ENCODE data around the gene RBM14. TPM values are rescaled to one million over a fixed set of nuclear protein-coding genes. Genes with fewer than 3 reads are reported as not detected.
"Not testable (repeated sequence)": the region's sequence is repeated elsewhere in the genome, so short reads cannot be mapped to it uniquely, and the experiment has no call there.

The RBM14 gene
- total RNA-seq, 1 experiment from 2014 or later, result 57.8 TPM

DNA sequence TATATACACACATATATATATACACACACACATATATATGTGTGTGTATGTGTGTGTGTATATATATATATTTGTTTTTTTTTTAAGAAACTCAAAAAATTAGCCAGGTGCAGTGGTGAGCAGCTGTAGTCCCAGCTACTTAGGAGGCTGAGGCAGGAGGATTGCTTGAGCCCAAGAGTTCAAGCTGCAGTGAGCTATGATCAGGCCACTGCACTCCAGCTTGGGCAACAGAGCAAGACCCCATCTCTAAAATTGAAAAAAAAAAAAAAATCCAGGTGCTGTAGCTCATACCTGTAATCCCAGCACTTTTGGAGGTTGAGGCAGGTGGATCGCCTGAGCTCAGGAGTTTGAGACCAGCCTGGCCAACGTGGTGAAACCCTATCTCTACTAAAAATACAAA is 27.1 kb upstream of the RBM14 start:
- H3K9me3 ChIP-seq (replicated peaks); H3K27ac ChIP-seq; H3K36me3 ChIP-seq; DNase-seq (ENCODE audit: low read depth in 1 of 2, low spot score in 2 of 2); H3K27me3 ChIP-seq (replicated peaks); H3K4me3 ChIP-seq: not testable (repeated sequence)
- peaks cover 14% of the 10 kb centered on the region for H3K4me1 ChIP-seq (replicated peaks)

DNA sequence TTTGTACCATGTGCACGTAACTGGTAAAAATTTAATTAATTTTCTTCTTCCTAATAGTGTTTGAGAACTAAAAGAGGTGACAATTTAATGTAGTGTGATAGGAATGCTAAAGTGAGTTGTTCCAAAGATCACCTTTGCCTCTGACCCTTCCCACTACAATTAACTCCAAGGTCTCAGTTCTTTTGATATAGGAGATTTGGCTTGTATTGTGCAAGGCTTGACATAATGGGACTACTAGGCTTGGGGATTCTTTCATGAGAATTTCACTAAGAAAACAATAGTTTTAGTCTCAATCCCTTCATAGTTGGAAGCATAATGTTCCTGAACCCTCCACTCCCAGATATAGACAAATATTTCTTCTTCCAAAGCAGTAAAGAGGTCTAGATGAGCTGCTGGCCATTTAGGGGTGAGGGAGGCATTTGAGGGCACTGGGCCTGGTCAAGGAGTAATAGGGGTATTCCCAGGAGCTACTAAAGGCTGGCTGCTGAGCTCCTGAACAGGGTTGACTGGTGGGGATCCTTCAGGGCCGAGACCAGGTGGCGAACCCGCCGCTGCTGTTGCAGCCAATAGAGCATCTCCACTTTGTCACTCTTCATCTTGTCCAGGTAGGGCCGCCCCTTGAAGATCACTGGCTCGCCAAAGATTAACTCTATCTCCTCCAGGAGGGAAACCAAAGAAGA is 26.3 kb upstream of the RBM14 start:
- Histone ChIP-seq H3K4me1 (replicated peaks) (peaks cover 14% of the 10 kb centered on the region), H3K9me3 (replicated peaks) (no peaks in the 10 kb centered on the region), H3K27me3 (replicated peaks) (no peaks in the 10 kb centered on the region), H3K36me3 (no peaks in the 10 kb centered on the region), H3K4me3 (no peak overlapping the region), H3K27ac (no peak overlapping the region)
- no peak for DNase-seq (ENCODE audit: low read depth in 1 of 2, low spot score in 2 of 2)

- H3K27ac ChIP-seq, result no peak overlapping the region
- DNase-seq (ENCODE audit: low read depth in 1 of 2, low spot score in 2 of 2), result no peak
- H3K4me1 ChIP-seq (replicated peaks), result peaks cover 14% of the 10 kb centered on the region
- no peaks in the 10 kb centered on the region for H3K9me3 ChIP-seq (replicated peaks)
- H3K27me3 ChIP-seq (replicated peaks), result no peaks in the 10 kb centered on the region
- no peaks in the 10 kb centered on the region for H3K36me3 ChIP-seq
- no peak overlapping the region for H3K4me3 ChIP-seq
Measured at GRCh38 chr11:66591175-66591574, 25.3 kb upstream of the RBM14 start.

DNA sequence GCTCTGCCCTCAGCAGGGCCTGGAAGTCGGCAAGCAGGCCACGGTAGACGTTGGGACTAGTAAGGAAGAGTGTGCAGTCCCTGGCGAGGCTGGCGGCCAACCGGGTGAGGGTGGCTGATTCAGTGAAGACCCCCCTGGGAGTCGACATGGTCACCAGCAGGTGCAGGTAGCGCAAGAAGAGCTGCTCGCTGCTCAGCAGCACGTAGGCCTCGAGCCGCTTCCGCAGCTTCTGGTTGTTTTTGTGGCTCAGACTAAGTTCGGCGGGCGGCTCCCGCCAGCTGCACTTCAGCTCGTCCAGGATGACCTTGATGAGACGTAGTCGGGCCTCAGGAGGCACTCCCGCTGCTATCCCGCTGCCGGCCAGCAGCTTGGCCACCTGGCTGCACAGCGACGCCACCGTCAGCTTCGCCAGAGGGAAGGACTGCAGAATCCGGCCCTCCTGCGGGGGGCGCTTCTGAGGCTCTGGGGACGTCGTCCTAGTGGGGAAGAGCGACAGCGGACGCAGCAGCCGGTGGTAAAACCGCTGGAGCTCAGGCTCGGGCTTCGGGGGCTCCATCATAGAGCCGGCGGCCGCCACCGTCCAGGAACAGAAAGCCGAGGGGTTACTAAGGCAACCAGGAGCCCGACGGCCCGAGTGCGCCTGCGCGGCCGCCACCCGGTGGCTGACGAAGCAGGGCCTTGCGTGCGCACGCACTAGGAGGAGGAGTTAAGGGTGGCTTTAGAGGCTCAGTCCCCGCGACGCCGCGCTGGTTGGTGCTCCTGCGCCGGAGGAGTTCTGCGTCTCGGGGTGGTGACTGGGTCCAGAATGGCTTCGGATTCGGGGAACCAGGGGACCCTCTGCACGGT is 23.8 kb upstream of the RBM14 start, which contains the start of the genes CCDC87 and CCS:
CCDC87 (minus strand) TSS at position 607 of the 846 bp plus-strand sequence; CDS start at position 559, 48 bp downstream.
CCS (plus strand) TSS at position 729 of the 846 bp plus-strand sequence; CDS start at position 806, 77 bp downstream.
- Histone ChIP-seq H3K36me3 (peaks cover 5% of the 10 kb centered on the region; the same call in 1 of the 2 replicates), H3K4me1 (replicated peaks) (peaks cover 14% of the 10 kb centered on the region), H3K27ac (peak within 1 kb of the TSS; percentile 7), H3K4me3 (peak within 1 kb of the TSS; percentile 55), H3K27me3 (replicated peaks) (no peaks in the 10 kb centered on the region), H3K9me3 (replicated peaks) (no peaks in the 10 kb centered on the region)
- DNase-seq (ENCODE audit: low read depth in 1 of 2, low spot score in 2 of 2), result peak; percentile 99 to 100

DNA sequence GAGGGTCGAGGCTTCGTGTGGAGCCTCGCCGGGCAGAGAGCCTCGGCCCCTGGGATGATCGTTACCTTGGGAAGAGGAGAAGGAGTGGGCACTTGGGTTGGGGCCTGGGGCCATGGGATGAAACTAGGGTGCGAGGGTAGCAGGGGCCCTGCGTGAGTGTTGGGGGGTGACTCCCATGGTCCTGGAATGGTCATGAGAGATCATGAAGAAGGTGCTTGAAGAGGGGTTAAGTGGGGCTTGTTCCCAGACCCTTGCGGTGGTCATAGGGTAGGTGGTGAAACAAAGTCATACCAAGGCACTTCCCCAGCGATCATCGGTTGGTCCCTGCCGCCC is 23.2 kb upstream of the RBM14 start:
- H3K27ac ChIP-seq, result peak overlapping the region; percentile 7
- DNase-seq (ENCODE audit: low read depth in 1 of 2, low spot score in 2 of 2), result no peak
- no peaks in the 10 kb centered on the region for H3K27me3 ChIP-seq (replicated peaks)
- peaks cover 5% of the 10 kb centered on the region; the same call in 1 of the 2 replicates for H3K36me3 ChIP-seq
- H3K9me3 ChIP-seq (replicated peaks), result no peaks in the 10 kb centered on the region
- peaks cover 14% of the 10 kb centered on the region for H3K4me1 ChIP-seq (replicated peaks)
- peak overlapping the region; percentile 55 for H3K4me3 ChIP-seq

- DNase-seq (ENCODE audit: low read depth in 1 of 2, low spot score in 2 of 2), result no peak
- Histone ChIP-seq H3K27ac (peak overlapping the region; percentile 7; the same call in 1 of the 2 replicates), H3K36me3 (peaks cover 5% of the 10 kb centered on the region; the same call in 1 of the 2 replicates), H3K4me1 (replicated peaks) (peaks cover 14% of the 10 kb centered on the region), H3K27me3 (replicated peaks) (no peaks in the 10 kb centered on the region), H3K4me3 (peak overlapping the region; percentile 55), H3K9me3 (replicated peaks) (no peaks in the 10 kb centered on the region)
Measured at GRCh38 chr11:66593650-66594049, 22.8 kb upstream of the RBM14 start.

DNA sequence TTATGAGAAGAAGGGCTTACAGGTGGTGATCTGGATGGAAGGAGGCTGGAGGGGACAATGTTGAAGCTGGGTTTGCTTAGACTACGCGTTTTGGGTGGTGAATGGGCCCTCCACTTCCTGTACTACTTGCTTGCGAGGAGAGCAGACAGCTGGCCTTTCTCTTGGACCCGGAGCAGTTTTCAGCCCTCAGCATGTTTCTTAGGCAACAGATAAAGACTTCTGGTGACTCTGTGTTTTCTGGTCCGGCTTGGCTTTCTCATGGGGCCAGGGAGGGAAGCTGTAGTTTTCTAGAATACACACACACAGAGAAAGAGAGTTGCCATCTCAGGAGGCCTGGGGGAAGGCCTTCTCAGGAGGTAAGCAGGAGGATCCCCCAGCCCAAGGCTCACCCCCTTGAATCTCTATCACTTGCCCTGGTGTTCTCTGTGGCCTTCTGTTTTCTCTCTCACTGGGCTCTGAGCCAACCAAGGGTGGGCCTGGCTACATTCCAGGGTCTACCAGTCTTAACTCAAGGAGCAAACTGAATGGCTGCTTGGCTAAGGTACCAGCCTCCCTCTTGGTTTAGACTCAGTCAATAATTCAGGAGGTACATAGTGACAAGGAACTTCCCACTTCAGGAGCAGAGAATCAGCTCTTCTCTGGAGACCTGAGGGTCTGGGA is 21.1 kb upstream of the RBM14 start:
- peaks cover 16% of the 10 kb centered on the region for H3K36me3 ChIP-seq
- no peaks in the 10 kb centered on the region for H3K9me3 ChIP-seq (replicated peaks)
- H3K27me3 ChIP-seq (replicated peaks), result no peaks in the 10 kb centered on the region
- H3K4me3 ChIP-seq, result no peak overlapping the region
- DNase-seq (ENCODE audit: low read depth in 1 of 2, low spot score in 2 of 2), result no peak
- H3K4me1 ChIP-seq (replicated peaks), result peaks cover 14% of the 10 kb centered on the region
- no peak overlapping the region for H3K27ac ChIP-seq

DNA sequence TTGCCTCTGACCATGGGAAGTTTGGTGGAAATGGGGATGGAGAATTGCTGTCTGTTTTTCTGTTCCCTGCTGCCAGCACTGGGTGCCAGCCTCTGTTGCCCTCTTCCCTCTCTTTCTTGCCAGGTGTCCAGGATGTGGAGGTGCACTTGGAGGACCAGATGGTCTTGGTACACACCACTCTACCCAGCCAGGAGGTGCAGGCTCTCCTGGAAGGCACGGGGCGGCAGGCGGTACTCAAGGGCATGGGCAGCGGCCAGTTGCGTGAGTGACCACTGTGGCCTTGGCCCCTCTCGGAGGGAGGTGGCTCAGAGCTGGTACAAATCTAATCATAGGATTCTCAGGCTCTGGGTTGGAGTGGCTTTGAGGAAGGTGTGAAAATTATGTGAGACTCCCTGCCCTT is 17.4 kb upstream of the RBM14 start:
- H3K27ac ChIP-seq, result no peak overlapping the region
- peaks cover 33% of the 10 kb centered on the region for H3K36me3 ChIP-seq
- no peaks in the 10 kb centered on the region for H3K9me3 ChIP-seq (replicated peaks)
- no peaks in the 10 kb centered on the region for H3K27me3 ChIP-seq (replicated peaks)
- no peak overlapping the region for H3K4me3 ChIP-seq
- peaks cover 7% of the 10 kb centered on the region; the same call in 1 of the 2 replicates for H3K4me1 ChIP-seq (replicated peaks)
- DNase-seq (ENCODE audit: low read depth in 1 of 2, low spot score in 2 of 2), result no peak

- Histone ChIP-seq H3K4me3 (no peak overlapping the region), H3K9me3 (replicated peaks) (no peaks in the 10 kb centered on the region), H3K27ac (no peak overlapping the region), H3K27me3 (replicated peaks) (no peaks in the 10 kb centered on the region), H3K36me3 (peaks cover 44% of the 10 kb centered on the region), H3K4me1 (replicated peaks) (peaks cover 7% of the 10 kb centered on the region; the same call in 1 of the 2 replicates)
- no peak for DNase-seq (ENCODE audit: low read depth in 1 of 2, low spot score in 2 of 2)
Measured at GRCh38 chr11:66600219-66600618, 16.2 kb upstream of the RBM14 start.

GRCh38 chr11:66600631-66601233 is 15.7 kb upstream of the RBM14 start:
- H3K36me3 ChIP-seq, result peaks cover 49% of the 10 kb centered on the region
- no peak for DNase-seq (ENCODE audit: low read depth in 1 of 2, low spot score in 2 of 2)
- H3K27ac ChIP-seq, result no peak overlapping the region
- H3K27me3 ChIP-seq (replicated peaks), result no peaks in the 10 kb centered on the region
- peaks cover 7% of the 10 kb centered on the region; the same call in 1 of the 2 replicates for H3K4me1 ChIP-seq (replicated peaks)
- no peak overlapping the region for H3K4me3 ChIP-seq
- H3K9me3 ChIP-seq (replicated peaks), result no peaks in the 10 kb centered on the region

DNA sequence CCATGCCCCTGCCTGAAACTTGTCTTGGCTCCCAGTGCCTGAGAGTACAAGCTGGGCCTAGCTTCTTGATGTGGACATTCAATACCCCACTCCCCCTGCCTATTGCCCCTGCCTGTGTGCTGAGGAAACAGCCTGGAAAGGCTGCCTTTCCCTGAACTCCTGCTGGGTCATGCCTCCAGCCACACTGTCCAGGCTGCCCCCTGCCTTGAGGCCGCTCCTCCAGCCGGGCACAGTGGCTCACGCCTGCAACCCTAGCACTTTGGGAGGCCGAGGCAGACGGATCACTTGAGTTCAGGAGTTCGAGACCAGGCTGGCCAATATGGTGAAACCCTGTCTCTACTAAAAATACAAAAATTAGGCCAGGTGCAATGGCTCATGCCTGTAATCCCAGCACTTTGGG is 13.4 kb upstream of the RBM14 start:
- H3K27me3 ChIP-seq (replicated peaks), result no peaks in the 10 kb centered on the region
- no peaks in the 10 kb centered on the region for H3K9me3 ChIP-seq (replicated peaks)
- H3K36me3 ChIP-seq, result peaks cover 52% of the 10 kb centered on the region
- no peak overlapping the region for H3K27ac ChIP-seq
- no peak overlapping the region for H3K4me3 ChIP-seq
- H3K4me1 ChIP-seq (replicated peaks), result peaks cover 18% of the 10 kb centered on the region
- DNase-seq (ENCODE audit: low read depth in 1 of 2, low spot score in 2 of 2), result no peak

GRCh38 chr11:66604155-66604554 is 12.3 kb upstream of the RBM14 start:
- H3K27ac ChIP-seq, result no peak overlapping the region
- H3K9me3 ChIP-seq (replicated peaks), result no peaks in the 10 kb centered on the region
- peaks cover 18% of the 10 kb centered on the region for H3K4me1 ChIP-seq (replicated peaks)
- no peak overlapping the region for H3K4me3 ChIP-seq
- no peak for DNase-seq (ENCODE audit: low read depth in 1 of 2, low spot score in 2 of 2)
- no peaks in the 10 kb centered on the region for H3K27me3 ChIP-seq (replicated peaks)
- peaks cover 49% of the 10 kb centered on the region for H3K36me3 ChIP-seq

DNA sequence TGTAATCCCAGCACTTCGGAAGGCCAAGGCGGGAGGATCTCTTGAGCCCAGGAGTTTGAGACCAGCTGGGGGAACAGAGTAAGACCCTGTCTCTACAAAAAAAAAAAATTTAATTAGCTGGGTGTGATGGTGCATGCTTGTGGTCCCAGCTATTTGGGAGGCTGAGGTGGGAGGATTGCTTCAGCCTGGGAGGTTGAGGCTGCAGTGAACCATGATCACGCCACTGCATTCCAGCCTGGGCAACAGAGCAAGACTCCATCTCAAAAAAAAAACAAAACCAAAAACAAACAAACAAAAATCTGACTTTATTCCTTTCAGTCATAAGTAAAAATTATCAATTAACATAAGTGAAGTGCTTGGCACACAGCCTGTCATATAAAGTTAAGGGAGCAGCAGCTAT is 9.8 kb upstream of the RBM14 start:
- not testable (repeated sequence) for H3K27me3 ChIP-seq (replicated peaks); H3K4me3 ChIP-seq; H3K27ac ChIP-seq; H3K9me3 ChIP-seq (replicated peaks); DNase-seq (ENCODE audit: low read depth in 1 of 2, low spot score in 2 of 2)
- Histone ChIP-seq H3K4me1 (replicated peaks) (peaks cover 18% of the 10 kb centered on the region), H3K36me3 (peaks cover 40% of the 10 kb centered on the region)

Measured in SJSA1 (cell line).